GM23338 (cell line): ENCODE data around the gene HEPACAM2. TPM values are rescaled to one million over a fixed set of nuclear protein-coding genes. Genes with fewer than 3 reads are reported as not detected.

Source experiments
- ATAC-seq: fragments of 200-7000 bp; cut with Tn5 transposase; 3 replicates; pipeline ENCODE4 v1.9.1; 2020
- DNase-seq: peaks from one replicate; pipeline ENCODE4 v3.0.0-alpha.2; 2015; ENCODE audit warnings: low spot score
- H2AFZ ChIP-seq: fragments of 200-600 bp; sonication (generic); 2 replicates; pipeline ENCODE4 v1.8.0; 2016; ENCODE audit warnings: antibody characterized with exemption, mild to moderate bottlenecking, moderate library complexity
- H3F3A ChIP-seq: fragments of 200-600 bp; sonication (generic); replicated peaks from 2 replicates; pipeline ENCODE4 v1.8.0; 2017; ENCODE audit warnings: antibody characterized with exemption, mixed run types, low read depth
- H3K27ac ChIP-seq: fragments of 200-600 bp; sonication (generic); 2 replicates; pipeline ENCODE4 v1.6.1; 2016; ENCODE audit warnings: low read depth
- H3K27me3 ChIP-seq: fragments of 200-600 bp; sonication (generic); 2 replicates; pipeline ENCODE4 v1.8.0; 2016; ENCODE audit warnings: mild to moderate bottlenecking, mixed run types, moderate library complexity; ENCODE audit not compliant: insufficient read depth
- H3K36me3 ChIP-seq: fragments of 200-600 bp; sonication (generic); 2 replicates; pipeline ENCODE4 v1.8.0; 2016; ENCODE audit warnings: mild to moderate bottlenecking; ENCODE audit not compliant: insufficient read depth
- H3K4me1 ChIP-seq: fragments of 200-600 bp; sonication (generic); 2 replicates; pipeline ENCODE4 v1.8.0; 2016; ENCODE audit warnings: mild to moderate bottlenecking, moderate library complexity; ENCODE audit not compliant: insufficient read depth
- H3K4me2 ChIP-seq: fragments of 200-600 bp; sonication (generic); 2 replicates; pipeline ENCODE4 v1.7.1; 2017; ENCODE audit warnings: mixed run types
- H3K4me3 ChIP-seq: fragments of 200-600 bp; sonication (generic); 2 replicates; pipeline ENCODE4 v1.6.1; 2016; ENCODE audit warnings: mixed run types
- H3K79me2 ChIP-seq: fragments of 200-600 bp; sonication (generic); replicated peaks from 2 replicates; pipeline ENCODE4 v1.8.0; 2017; ENCODE audit warnings: mild to moderate bottlenecking; ENCODE audit not compliant: insufficient read depth
- H3K9me2 ChIP-seq: fragments of 200-600 bp; sonication (generic); 2 replicates; pipeline ENCODE4 v1.8.0; 2017; ENCODE audit not compliant: insufficient read depth
- H4K20me1 ChIP-seq: fragments of 200-600 bp; sonication (generic); replicated peaks from 2 replicates; pipeline ENCODE4 v1.8.0; 2017; ENCODE audit warnings: mild to moderate bottlenecking; ENCODE audit not compliant: insufficient read depth
- H3K27ac Mint-ChIP-seq: 2 replicates; pipeline ENCODE4 v1.8.0; 2020; ENCODE audit warnings: inconsistent platforms, mild to moderate bottlenecking, moderate library complexity, mixed read lengths
- H3K27me3 Mint-ChIP-seq: 3 replicates; pipeline ENCODE4 v1.8.0; 2022; ENCODE audit warnings: low read depth, mild to moderate bottlenecking, moderate library complexity, mixed read lengths, inconsistent platforms; ENCODE audit not compliant: insufficient read depth, poor library complexity
- H3K36me3 Mint-ChIP-seq: 3 replicates; pipeline ENCODE4 v1.8.0; 2021; ENCODE audit warnings: low read depth, mild to moderate bottlenecking, inconsistent platforms, moderate library complexity, mixed read lengths
- H3K4me1 Mint-ChIP-seq: 3 replicates; pipeline ENCODE4 v1.8.0; 2020; ENCODE audit warnings: mild to moderate bottlenecking, inconsistent platforms, mixed read lengths
- H3K4me3 Mint-ChIP-seq: 3 replicates; pipeline ENCODE4 v1.8.0; 2021; ENCODE audit warnings: moderate library complexity, mild to moderate bottlenecking, inconsistent platforms, mixed read lengths
- H3K9me3 Mint-ChIP-seq: 3 replicates; pipeline ENCODE4 v1.8.0; 2020; ENCODE audit warnings: moderate library complexity, mild to moderate bottlenecking, inconsistent platforms, mixed read lengths
- CREB1 ChIP-seq: fragments of 250-450 bp; sonication (Bioruptor Pico); IDR thresholded peaks from 2 replicates; pipeline ENCODE4 v1.5.0; 2020; ENCODE audit warnings: low read depth, mild to moderate bottlenecking, moderate library complexity
- EZH2 ChIP-seq: fragments of 200-600 bp; sonication (generic); IDR thresholded peaks from one replicate; pipeline ENCODE4 v1.8.0; 2017; ENCODE audit warnings: antibody characterized with exemption, mild to moderate bottlenecking, low read depth; ENCODE audit not compliant: unreplicated experiment
- EZH2phosphoT487 ChIP-seq: fragments of 200-600 bp; sonication (generic); IDR thresholded peaks from one replicate; pipeline ENCODE4 v1.8.1; 2018; ENCODE audit warnings: antibody characterized with exemption; ENCODE audit not compliant: unreplicated experiment
- JUNB ChIP-seq: IDR thresholded peaks from one replicate; pipeline ENCODE4 v1.6.1; 2016; ENCODE audit warnings: antibody characterized with exemption; ENCODE audit not compliant: unreplicated experiment
- NANOG ChIP-seq: IDR thresholded peaks from 2 replicates; pipeline ENCODE4 v1.6.1; 2016; ENCODE audit warnings: antibody characterized with exemption, borderline replicate concordance
- POLR2AphosphoS5 ChIP-seq: IDR thresholded peaks from 2 replicates; pipeline ENCODE4 v1.6.1; 2016; ENCODE audit warnings: antibody characterized with exemption, low read depth
- STAT1 ChIP-seq: IDR thresholded peaks from one replicate; pipeline ENCODE4 v1.6.1; 2016; ENCODE audit warnings: antibody characterized with exemption; ENCODE audit not compliant: unreplicated experiment
- ZNF114 ChIP-seq: fragments of 250-450 bp; sonication (Bioruptor Pico); IDR thresholded peaks from 2 replicates; pipeline ENCODE4 v1.5.0; 2020; ENCODE audit warnings: mild to moderate bottlenecking, moderate library complexity
- ZNF331 ChIP-seq: fragments of 250-450 bp; sonication (Bioruptor Pico); IDR thresholded peaks from 2 replicates; pipeline ENCODE4 v1.5.0; 2020; ENCODE audit warnings: low read depth, mild to moderate bottlenecking, moderate library complexity
- polyA plus RNA-seq: library from polyadenylated mRNA; unstranded; fragments of >200 nt; fragmentation: Nextera tagmentation; extraction: Ambion mirVana; gene quantifications from 2 replicates; pipeline ENCODE4 v1.2.1, GENCODE V29; 2016
- total RNA-seq: library from RNA; depleted of rRNA; stranded (reverse); fragments of >200 nt; shearing (Covaris generic); gene quantifications from 2 replicates; pipeline ENCODE4 v1.2.3, GENCODE V29; 2014
- TF ChIP-seq, protein P1 (sequence below), 2 experiments: fragments of 200-600 bp in 1 of 2; sonication (generic) in 1 of 2; conservative IDR thresholded peaks; 2 replicates each; pipeline versions ENCODE4 v1.5.1 to v1.6.1; 2016 to 2017; ENCODE audit warnings: antibody characterized with exemption in 2 of 2, low read depth in 2 of 2, mild to moderate bottlenecking in 2 of 2, moderate library complexity in 1 of 2
- TF ChIP-seq, protein P2 (sequence below): IDR thresholded peaks from 2 replicates; pipeline ENCODE4 v1.6.1; 2016; ENCODE audit warnings: antibody characterized with exemption
- TF ChIP-seq, protein P3 (sequence below): fragments of 250-450 bp; sonication (Bioruptor Pico); IDR thresholded peaks from 2 replicates; pipeline ENCODE4 v1.5.0; 2020; ENCODE audit warnings: mild to moderate bottlenecking, moderate library complexity
- TF ChIP-seq, protein P4 (sequence below): IDR thresholded peaks from one replicate; pipeline ENCODE4 v1.6.1; 2018; ENCODE audit warnings: antibody characterized with exemption; ENCODE audit not compliant: unreplicated experiment

Gene HEPACAM2
- total and polyA plus RNA-seq, 2 experiments from 2014 or later: not detected

DNA sequence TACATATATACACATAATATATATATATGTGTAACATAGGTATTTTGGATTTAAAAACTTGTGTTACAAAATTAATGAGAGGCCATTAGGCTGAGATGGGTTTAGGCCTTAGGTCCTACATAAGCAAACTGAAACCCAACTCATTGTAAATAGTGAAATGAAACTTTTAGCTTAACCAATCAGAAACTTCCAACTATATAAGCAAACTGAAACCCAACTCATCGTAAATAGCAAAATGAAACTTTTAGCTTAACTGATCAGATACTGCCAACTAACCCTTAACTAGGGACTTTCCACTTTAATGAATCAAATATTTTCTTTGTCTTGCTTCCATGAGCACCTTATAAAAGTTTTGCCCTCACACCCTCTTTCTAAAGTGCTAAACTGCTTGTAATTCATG is 60.8 kb downstream of the HEPACAM2 start:
- Histone ChIP-seq H4K20me1 (no peaks in the 10 kb centered on the region), H3K4me2 (no peak overlapping the region), H3K27ac (no peak overlapping the region), H3K9me2 (0 out of 2 replicates have a peak, but pooled peaks cover 3% of the 10 kb centered on the region), H3K36me3 (no peaks in the 10 kb centered on the region), H3K79me2 (no peaks in the 10 kb centered on the region), H3F3A (no peaks in the 10 kb centered on the region), H2AFZ (no peak overlapping the region), H3K27me3 (no peaks in the 10 kb centered on the region), H3K4me1 (no peaks in the 10 kb centered on the region), H3K4me3 (no peak overlapping the region)
- Mint-ChIP-seq H3K9me3 (peaks cover 4% of the 10 kb centered on the region; the same call in 1 of the 3 replicates), H3K27me3 (peaks cover 5% of the 10 kb centered on the region), H3K27ac (no peak overlapping the region), H3K4me3 (no peak overlapping the region), H3K36me3 (no peaks in the 10 kb centered on the region), H3K4me1 (no peaks in the 10 kb centered on the region)
- DNase-seq (no peak), ATAC-seq (no peak)
- TF ChIP-seq, protein P1, sequence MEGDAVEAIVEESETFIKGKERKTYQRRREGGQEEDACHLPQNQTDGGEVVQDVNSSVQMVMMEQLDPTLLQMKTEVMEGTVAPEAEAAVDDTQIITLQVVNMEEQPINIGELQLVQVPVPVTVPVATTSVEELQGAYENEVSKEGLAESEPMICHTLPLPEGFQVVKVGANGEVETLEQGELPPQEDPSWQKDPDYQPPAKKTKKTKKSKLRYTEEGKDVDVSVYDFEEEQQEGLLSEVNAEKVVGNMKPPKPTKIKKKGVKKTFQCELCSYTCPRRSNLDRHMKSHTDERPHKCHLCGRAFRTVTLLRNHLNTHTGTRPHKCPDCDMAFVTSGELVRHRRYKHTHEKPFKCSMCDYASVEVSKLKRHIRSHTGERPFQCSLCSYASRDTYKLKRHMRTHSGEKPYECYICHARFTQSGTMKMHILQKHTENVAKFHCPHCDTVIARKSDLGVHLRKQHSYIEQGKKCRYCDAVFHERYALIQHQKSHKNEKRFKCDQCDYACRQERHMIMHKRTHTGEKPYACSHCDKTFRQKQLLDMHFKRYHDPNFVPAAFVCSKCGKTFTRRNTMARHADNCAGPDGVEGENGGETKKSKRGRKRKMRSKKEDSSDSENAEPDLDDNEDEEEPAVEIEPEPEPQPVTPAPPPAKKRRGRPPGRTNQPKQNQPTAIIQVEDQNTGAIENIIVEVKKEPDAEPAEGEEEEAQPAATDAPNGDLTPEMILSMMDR (conservative IDR thresholded peaks at IDR 0.05; ENCODE audit: low read depth in 2 of 2): no peak
- TF ChIP-seq JUNB: no peak
- TF ChIP-seq, protein P2, sequence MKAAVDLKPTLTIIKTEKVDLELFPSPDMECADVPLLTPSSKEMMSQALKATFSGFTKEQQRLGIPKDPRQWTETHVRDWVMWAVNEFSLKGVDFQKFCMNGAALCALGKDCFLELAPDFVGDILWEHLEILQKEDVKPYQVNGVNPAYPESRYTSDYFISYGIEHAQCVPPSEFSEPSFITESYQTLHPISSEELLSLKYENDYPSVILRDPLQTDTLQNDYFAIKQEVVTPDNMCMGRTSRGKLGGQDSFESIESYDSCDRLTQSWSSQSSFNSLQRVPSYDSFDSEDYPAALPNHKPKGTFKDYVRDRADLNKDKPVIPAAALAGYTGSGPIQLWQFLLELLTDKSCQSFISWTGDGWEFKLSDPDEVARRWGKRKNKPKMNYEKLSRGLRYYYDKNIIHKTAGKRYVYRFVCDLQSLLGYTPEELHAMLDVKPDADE: no peak
- TF ChIP-seq EZH2: no peak
- no peak for TF ChIP-seq EZH2phosphoT487
- TF ChIP-seq POLR2AphosphoS5: no peak
- TF ChIP-seq, protein P3, sequence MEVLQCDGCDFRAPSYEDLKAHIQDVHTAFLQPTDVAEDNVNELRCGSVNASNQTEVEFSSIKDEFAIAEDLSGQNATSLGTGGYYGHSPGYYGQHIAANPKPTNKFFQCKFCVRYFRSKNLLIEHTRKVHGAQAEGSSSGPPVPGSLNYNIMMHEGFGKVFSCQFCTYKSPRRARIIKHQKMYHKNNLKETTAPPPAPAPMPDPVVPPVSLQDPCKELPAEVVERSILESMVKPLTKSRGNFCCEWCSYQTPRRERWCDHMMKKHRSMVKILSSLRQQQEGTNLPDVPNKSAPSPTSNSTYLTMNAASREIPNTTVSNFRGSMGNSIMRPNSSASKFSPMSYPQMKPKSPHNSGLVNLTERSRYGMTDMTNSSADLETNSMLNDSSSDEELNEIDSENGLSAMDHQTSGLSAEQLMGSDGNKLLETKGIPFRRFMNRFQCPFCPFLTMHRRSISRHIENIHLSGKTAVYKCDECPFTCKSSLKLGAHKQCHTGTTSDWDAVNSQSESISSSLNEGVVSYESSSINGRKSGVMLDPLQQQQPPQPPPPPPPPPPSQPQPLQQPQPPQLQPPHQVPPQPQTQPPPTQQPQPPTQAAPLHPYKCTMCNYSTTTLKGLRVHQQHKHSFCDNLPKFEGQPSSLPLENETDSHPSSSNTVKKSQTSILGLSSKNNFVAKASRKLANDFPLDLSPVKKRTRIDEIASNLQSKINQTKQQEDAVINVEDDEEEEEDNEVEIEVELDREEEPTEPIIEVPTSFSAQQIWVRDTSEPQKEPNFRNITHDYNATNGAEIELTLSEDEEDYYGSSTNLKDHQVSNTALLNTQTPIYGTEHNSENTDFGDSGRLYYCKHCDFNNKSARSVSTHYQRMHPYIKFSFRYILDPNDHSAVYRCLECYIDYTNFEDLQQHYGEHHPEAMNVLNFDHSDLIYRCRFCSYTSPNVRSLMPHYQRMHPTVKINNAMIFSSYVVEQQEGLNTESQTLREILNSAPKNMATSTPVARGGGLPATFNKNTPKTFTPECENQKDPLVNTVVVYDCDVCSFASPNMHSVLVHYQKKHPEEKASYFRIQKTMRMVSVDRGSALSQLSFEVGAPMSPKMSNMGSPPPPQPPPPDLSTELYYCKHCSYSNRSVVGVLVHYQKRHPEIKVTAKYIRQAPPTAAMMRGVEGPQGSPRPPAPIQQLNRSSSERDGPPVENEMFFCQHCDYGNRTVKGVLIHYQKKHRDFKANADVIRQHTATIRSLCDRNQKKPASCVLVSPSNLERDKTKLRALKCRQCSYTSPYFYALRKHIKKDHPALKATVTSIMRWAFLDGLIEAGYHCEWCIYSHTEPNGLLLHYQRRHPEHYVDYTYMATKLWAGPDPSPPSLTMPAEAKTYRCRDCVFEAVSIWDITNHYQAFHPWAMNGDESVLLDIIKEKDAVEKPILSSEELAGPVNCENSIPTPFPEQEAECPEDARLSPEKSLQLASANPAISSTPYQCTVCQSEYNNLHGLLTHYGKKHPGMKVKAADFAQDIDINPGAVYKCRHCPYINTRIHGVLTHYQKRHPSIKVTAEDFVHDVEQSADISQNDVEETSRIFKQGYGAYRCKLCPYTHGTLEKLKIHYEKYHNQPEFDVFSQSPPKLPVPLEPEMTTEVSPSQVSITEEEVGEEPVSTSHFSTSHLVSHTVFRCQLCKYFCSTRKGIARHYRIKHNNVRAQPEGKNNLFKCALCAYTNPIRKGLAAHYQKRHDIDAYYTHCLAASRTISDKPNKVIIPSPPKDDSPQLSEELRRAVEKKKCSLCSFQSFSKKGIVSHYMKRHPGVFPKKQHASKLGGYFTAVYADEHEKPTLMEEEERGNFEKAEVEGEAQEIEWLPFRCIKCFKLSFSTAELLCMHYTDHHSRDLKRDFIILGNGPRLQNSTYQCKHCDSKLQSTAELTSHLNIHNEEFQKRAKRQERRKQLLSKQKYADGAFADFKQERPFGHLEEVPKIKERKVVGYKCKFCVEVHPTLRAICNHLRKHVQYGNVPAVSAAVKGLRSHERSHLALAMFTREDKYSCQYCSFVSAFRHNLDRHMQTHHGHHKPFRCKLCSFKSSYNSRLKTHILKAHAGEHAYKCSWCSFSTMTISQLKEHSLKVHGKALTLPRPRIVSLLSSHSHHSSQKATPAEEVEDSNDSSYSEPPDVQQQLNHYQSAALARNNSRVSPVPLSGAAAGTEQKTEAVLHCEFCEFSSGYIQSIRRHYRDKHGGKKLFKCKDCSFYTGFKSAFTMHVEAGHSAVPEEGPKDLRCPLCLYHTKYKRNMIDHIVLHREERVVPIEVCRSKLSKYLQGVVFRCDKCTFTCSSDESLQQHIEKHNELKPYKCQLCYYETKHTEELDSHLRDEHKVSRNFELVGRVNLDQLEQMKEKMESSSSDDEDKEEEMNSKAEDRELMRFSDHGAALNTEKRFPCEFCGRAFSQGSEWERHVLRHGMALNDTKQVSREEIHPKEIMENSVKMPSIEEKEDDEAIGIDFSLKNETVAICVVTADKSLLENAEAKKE: no peak
- TF ChIP-seq NANOG: no peak
- TF ChIP-seq CREB1: no peak
- TF ChIP-seq ZNF114: no peak
- no peak for TF ChIP-seq STAT1
- no peak for TF ChIP-seq ZNF331 (CRISPR knock-in tag)
- TF ChIP-seq, protein P4, sequence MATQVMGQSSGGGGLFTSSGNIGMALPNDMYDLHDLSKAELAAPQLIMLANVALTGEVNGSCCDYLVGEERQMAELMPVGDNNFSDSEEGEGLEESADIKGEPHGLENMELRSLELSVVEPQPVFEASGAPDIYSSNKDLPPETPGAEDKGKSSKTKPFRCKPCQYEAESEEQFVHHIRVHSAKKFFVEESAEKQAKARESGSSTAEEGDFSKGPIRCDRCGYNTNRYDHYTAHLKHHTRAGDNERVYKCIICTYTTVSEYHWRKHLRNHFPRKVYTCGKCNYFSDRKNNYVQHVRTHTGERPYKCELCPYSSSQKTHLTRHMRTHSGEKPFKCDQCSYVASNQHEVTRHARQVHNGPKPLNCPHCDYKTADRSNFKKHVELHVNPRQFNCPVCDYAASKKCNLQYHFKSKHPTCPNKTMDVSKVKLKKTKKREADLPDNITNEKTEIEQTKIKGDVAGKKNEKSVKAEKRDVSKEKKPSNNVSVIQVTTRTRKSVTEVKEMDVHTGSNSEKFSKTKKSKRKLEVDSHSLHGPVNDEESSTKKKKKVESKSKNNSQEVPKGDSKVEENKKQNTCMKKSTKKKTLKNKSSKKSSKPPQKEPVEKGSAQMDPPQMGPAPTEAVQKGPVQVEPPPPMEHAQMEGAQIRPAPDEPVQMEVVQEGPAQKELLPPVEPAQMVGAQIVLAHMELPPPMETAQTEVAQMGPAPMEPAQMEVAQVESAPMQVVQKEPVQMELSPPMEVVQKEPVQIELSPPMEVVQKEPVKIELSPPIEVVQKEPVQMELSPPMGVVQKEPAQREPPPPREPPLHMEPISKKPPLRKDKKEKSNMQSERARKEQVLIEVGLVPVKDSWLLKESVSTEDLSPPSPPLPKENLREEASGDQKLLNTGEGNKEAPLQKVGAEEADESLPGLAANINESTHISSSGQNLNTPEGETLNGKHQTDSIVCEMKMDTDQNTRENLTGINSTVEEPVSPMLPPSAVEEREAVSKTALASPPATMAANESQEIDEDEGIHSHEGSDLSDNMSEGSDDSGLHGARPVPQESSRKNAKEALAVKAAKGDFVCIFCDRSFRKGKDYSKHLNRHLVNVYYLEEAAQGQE: no peak
